ENCODE results near the gene SLC25A43. TPM values are rescaled to one million over a fixed set of nuclear protein-coding genes. Genes with fewer than 3 reads are reported as not detected.
"Not testable (repeated sequence)": the region's sequence is repeated elsewhere in the genome, so short reads cannot be mapped to it uniquely, and the experiment has no call there.

Gene SLC25A43
- 18.9 TPM for polyA plus RNA-seq (2013, experiment 1 of 2; ENCODE audit: insufficient read length)
- polyA plus RNA-seq (2013, experiment 2 of 2; ENCODE audit: insufficient read length) = 18.3 TPM

GRCh38 chrX:119398974-119399771 lies at the start of gene SLC25A43:
TSS of gene SLC25A43 (plus strand) at chrX:119399336. CDS start at chrX:119399404, 68 bp downstream.
- DNase-seq = peak; percentile 36

- DNase-seq = no peak
Observed at GRCh38 chrX:119359618-119360382, 39.3 kb upstream of the SLC25A43 start.

- not testable (repeated sequence) for DNase-seq
Observed at GRCh38 chrX:119361451-119361850, 37.7 kb upstream of the SLC25A43 start.

GRCh38 chrX:119362074-119362473 lies 37.1 kb upstream of the SLC25A43 start:
- not testable (repeated sequence) for DNase-seq

- no peak for DNase-seq
Observed at GRCh38 chrX:119363391-119363790, 35.7 kb upstream of the SLC25A43 start.

- not testable (repeated sequence) for DNase-seq
Observed at GRCh38 chrX:119371861-119372260, 27.3 kb upstream of the SLC25A43 start.

GRCh38 chrX:119374736-119375135 lies 24.4 kb upstream of the SLC25A43 start:
- DNase-seq = peak; percentile 59

GRCh38 chrX:119375561-119375960 lies 23.6 kb upstream of the SLC25A43 start:
- peak; percentile 42 for DNase-seq

GRCh38 chrX:119376312-119376711 lies 22.8 kb upstream of the SLC25A43 start:
- no peak for DNase-seq

- DNase-seq = no peak
Observed at GRCh38 chrX:119381349-119381944, 17.7 kb upstream of the SLC25A43 start.

- DNase-seq = no peak
Observed at GRCh38 chrX:119382606-119383005, 16.5 kb upstream of the SLC25A43 start.

- DNase-seq = not testable (repeated sequence)
Observed at GRCh38 chrX:119386685-119387084, 12.5 kb upstream of the SLC25A43 start.

GRCh38 chrX:119387426-119387825 lies 11.7 kb upstream of the SLC25A43 start:
- DNase-seq = not testable (repeated sequence)

GRCh38 chrX:119389214-119389613 lies 9.9 kb upstream of the SLC25A43 start:
- no peak for DNase-seq

- DNase-seq = no peak
Observed at GRCh38 chrX:119389871-119390501, 9.2 kb upstream of the SLC25A43 start.

GRCh38 chrX:119391279-119391678 lies 7.9 kb upstream of the SLC25A43 start:
- DNase-seq = peak; percentile 9

GRCh38 chrX:119393144-119393543 lies 6.0 kb upstream of the SLC25A43 start:
- no peak for DNase-seq

- no peak for DNase-seq
Observed at GRCh38 chrX:119398587-119398973, 556 bp upstream of the SLC25A43 start.

GRCh38 chrX:119399772-119400101 lies 601 bp downstream of the SLC25A43 start:
- DNase-seq = peak; percentile 42

GRCh38 chrX:119401569-119401968 lies 2.4 kb downstream of the SLC25A43 start:
- no peak for DNase-seq

GRCh38 chrX:119402588-119402987 lies 3.5 kb downstream of the SLC25A43 start:
- DNase-seq = no peak

- peak; percentile 8 for DNase-seq
Observed at GRCh38 chrX:119406776-119407175, 7.6 kb downstream of the SLC25A43 start.

GRCh38 chrX:119407681-119408080 lies 8.5 kb downstream of the SLC25A43 start:
- DNase-seq = no peak

All from fibroblast of skin of abdomen (primary cell).